Activated CD8-positive, alpha-beta T cell treated with anti-CD3 and anti-CD28 coated beads for 36 hours (primary cell): ENCODE measurements around the gene BLVRA. TPM values are rescaled to one million over a fixed set of nuclear protein-coding genes. Genes with fewer than 3 reads are reported as not detected.
"Not testable (repeated sequence)": the region's sequence is repeated elsewhere in the genome, so short reads cannot be mapped to it uniquely, and the experiment has no call there.

ENCODE experiments used
- ATAC-seq: fragments of 200-7000 bp; cut with Tn5 transposase; one replicate; pipeline ENCODE4 v1.10.0; 2021; ENCODE audit warnings: mild to moderate bottlenecking, moderate library complexity
- CTCF ChIA-PET: fragments of 350-600 bp; sonication (Branson Sonifier 250); formaldehyde crosslinking; loops from one replicate; lab custom pipeline; 2021; ENCODE audit warnings: antibody characterized with exemption; lab: Charles Lee
- POLR2A ChIA-PET: fragments of 350-600 bp; sonication (Branson Sonifier 250); formaldehyde crosslinking; loops from one replicate; lab custom pipeline; 2021; ENCODE audit warnings: antibody characterized with exemption; lab: Charles Lee
- DNase-seq: peaks from one replicate; pipeline ENCODE4 v3.0.0-alpha.2; 2020
- H3K27ac Mint-ChIP-seq: one replicate; pipeline ENCODE4 v1.8.0; 2021; ENCODE audit warnings: mild to moderate bottlenecking, mixed read lengths
- H3K27me3 Mint-ChIP-seq: one replicate; pipeline ENCODE4 v1.8.0; 2021; ENCODE audit warnings: mixed read lengths
- H3K36me3 Mint-ChIP-seq: one replicate; pipeline ENCODE4 v1.8.0; 2021; ENCODE audit warnings: low read depth, mixed read lengths
- H3K4me1 Mint-ChIP-seq: one replicate; pipeline ENCODE4 v1.8.0; 2021; ENCODE audit warnings: low read depth, mixed read lengths
- H3K4me3 Mint-ChIP-seq: one replicate; pipeline ENCODE4 v1.8.0; 2021; ENCODE audit warnings: mild to moderate bottlenecking, moderate library complexity, mixed read lengths
- H3K9me3 Mint-ChIP-seq: one replicate; pipeline ENCODE4 v1.8.0; 2021; ENCODE audit warnings: mixed read lengths
- CTCF ChIP-seq: fragments of 200-600 bp; IDR thresholded peaks from one replicate; pipeline ENCODE4 v1.8.0; 2022; ENCODE audit warnings: antibody characterized with exemption, mild to moderate bottlenecking
- intact Hi-C: fragments of 100-400 bp; cut with micrococcal nuclease; formaldehyde crosslinking; loops from one replicate; pipeline ENCODE4 v1.10.0; 2022
- total RNA-seq, 2 experiments: library from RNA; stranded (reverse); gene quantifications; one replicate each; pipeline ENCODE4 v1.2.3, GENCODE V29; 2021

Gene BLVRA
- 10 to 100 TPM; 30.9 to 34.2 TPM for total RNA-seq

GRCh38 chr7:43758029-43758821, at the start of gene BLVRA:
Gene BLVRA, plus strand, starts transcription at chr7:43758680. Its CDS starts 12,479 bp downstream, at chr7:43771159.
- no peaks in the 10 kb centered on the region for H3K36me3 Mint-ChIP-seq
- TF ChIP-seq CTCF: no peak
- H3K4me3 Mint-ChIP-seq: peak within 1 kb of the TSS; percentile 80
- DNase-seq (peak; percentile 57), ATAC-seq (peak; percentile 75)
- no peaks in the 10 kb centered on the region for H3K9me3 Mint-ChIP-seq
- intact Hi-C loops: no loop called here
- H3K4me1 Mint-ChIP-seq: peaks cover 43% of the 10 kb centered on the region
- H3K27ac Mint-ChIP-seq: peak within 1 kb of the TSS; percentile 58
- POLR2A ChIA-PET: interaction anchor here (1.1 to 2.2 kb wide), 7 partner anchors 9 to 175 kb away, joined by 3 to 10 read pairs (median 4); partner anchors contain the start of genes COA1 and STK17A
- CTCF ChIA-PET: interaction anchor here (0.7 to 2.6 kb wide), 5 partner anchors 28 to 185 kb away, joined by 3 to 11 read pairs (median 4); partner anchors contain the start of genes COA1 and STK17A
- peaks cover 10% of the 10 kb centered on the region for H3K27me3 Mint-ChIP-seq

- ATAC-seq (no peak), DNase-seq (no peak)
- Mint-ChIP-seq H3K4me3 (no peak overlapping the region), H3K27me3 (no peaks in the 10 kb centered on the region), H3K27ac (no peak overlapping the region), H3K4me1 (peaks cover 24% of the 10 kb centered on the region), H3K9me3 (no peaks in the 10 kb centered on the region), H3K36me3 (peaks cover 25% of the 10 kb centered on the region)
- TF ChIP-seq CTCF: no peak
- POLR2A ChIA-PET: interaction anchor here (0.6 kb wide), 2 partner anchors 127 to 593 kb away, joined by 3 read pairs; no protein-coding TSS in a partner anchor
- intact Hi-C loops: no loop called here
- CTCF ChIA-PET: interaction anchor here (2.0 to 6.0 kb wide), 2 partner anchors 12 to 129 kb away, joined by 7 to 29 read pairs; partner anchors contain the start of gene STK17A
Measured at GRCh38 chr7:43711503-43711902, 47.0 kb upstream of the BLVRA start.

- H3K4me3 Mint-ChIP-seq, H3K27ac Mint-ChIP-seq, ATAC-seq, POLR2A ChIA-PET, DNase-seq, H3K9me3 Mint-ChIP-seq, intact Hi-C loops, H3K27me3 Mint-ChIP-seq: not testable (repeated sequence)
- Mint-ChIP-seq H3K36me3 (peaks cover 31% of the 10 kb centered on the region), H3K4me1 (peaks cover 46% of the 10 kb centered on the region)
- CTCF ChIA-PET: interaction anchor here (1.4 to 7.7 kb wide), 3 partner anchors 17 to 134 kb away, joined by 3 to 123 read pairs (median 29); partner anchors contain the start of gene STK17A
Measured at GRCh38 chr7:43715966-43716365, 42.5 kb upstream of the BLVRA start.

GRCh38 chr7:43716598-43716997, 41.9 kb upstream of the BLVRA start:
- DNase-seq: peak; percentile 22
- Mint-ChIP-seq H3K27me3 (no peaks in the 10 kb centered on the region), H3K36me3 (peaks cover 31% of the 10 kb centered on the region), H3K4me3 (no peak overlapping the region), H3K9me3 (peaks cover 2% of the 10 kb centered on the region), H3K4me1 (peaks cover 46% of the 10 kb centered on the region), H3K27ac (no peak overlapping the region)
- ChIA-PET CTCF (interaction anchor here (1.4 to 7.7 kb wide), 2 partner anchors 17 to 133 kb away, joined by 3 to 123 read pairs; partner anchors contain the start of gene STK17A), POLR2A (interaction anchor here (1.5 kb wide), 1 partner anchor 11 kb away, joined by 4 read pairs; no protein-coding TSS in a partner anchor)
- intact Hi-C loops: no loop called here
- ATAC-seq: no peak
- no peak for TF ChIP-seq CTCF

- no peaks in the 10 kb centered on the region for H3K27me3 Mint-ChIP-seq
- no peak overlapping the region for H3K4me3 Mint-ChIP-seq
- H3K9me3 Mint-ChIP-seq: peaks cover 2% of the 10 kb centered on the region
- H3K36me3 Mint-ChIP-seq: peaks cover 30% of the 10 kb centered on the region
- H3K27ac Mint-ChIP-seq: no peak overlapping the region
- H3K4me1 Mint-ChIP-seq: peaks cover 52% of the 10 kb centered on the region
- intact Hi-C loops: loop anchor here (5.0 kb wide), 2 partner anchors 116 to 139 kb away; partner anchors contain the start of gene STK17A
- TF ChIP-seq CTCF: peak; percentile 80
- ChIA-PET POLR2A (interaction anchor here (1.0 kb wide), 1 partner anchor 139 kb away, joined by 3 read pairs; no protein-coding TSS in a partner anchor), CTCF (interaction anchor here (0.8 to 7.7 kb wide), 20 partner anchors 12 to 272 kb away, joined by 3 to 123 read pairs (median 4); partner anchors contain the start of gene STK17A)
- no peak for DNase-seq
- no peak for ATAC-seq
Measured at GRCh38 chr7:43721193-43721806, 37.2 kb upstream of the BLVRA start.
